Measurements from ENCODE around the gene EDEM3.

The EDEM3 gene

DNA sequence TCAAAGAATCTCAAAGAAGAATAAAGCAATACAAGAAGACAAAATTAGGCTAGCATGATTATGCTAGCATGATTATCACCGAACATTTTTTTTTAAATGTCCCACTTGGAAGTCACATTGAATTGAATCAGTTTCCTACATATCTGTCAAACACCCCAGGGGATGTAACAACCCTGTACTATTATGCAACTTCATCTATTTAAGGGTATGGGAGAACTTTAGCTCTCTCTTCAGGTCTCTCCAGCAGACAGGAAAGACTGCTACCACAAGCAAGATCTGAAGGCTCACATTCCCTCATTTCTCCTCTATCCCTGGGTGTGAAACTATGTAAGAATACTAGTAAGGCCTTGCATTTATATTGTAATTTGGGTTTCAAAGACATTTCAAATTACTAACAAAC lies 52.8 kb downstream of the EDEM3 start:
- no peak for ATAC-seq (ENCODE audit: low read depth)
- no peak overlapping the region for H3K4me3 ChIP-seq (ENCODE audit: severe bottlenecking)
- no peak overlapping the region for H3K27ac ChIP-seq (ENCODE audit: poor library complexity, severe bottlenecking)
- no peak for TF ChIP-seq CTCF (IDR thresholded peaks at IDR 0.05; ENCODE audit: poor library complexity, severe bottlenecking)
- DNase-seq (ENCODE audit: low spot score): no peak
- H3K27me3 ChIP-seq (ENCODE audit: insufficient read depth, poor library complexity, severe bottlenecking): no peaks in the 10 kb centered on the region
- H3K9me3 ChIP-seq (ENCODE audit: severe bottlenecking): no peaks in the 10 kb centered on the region
- H3K4me1 ChIP-seq (ENCODE audit: insufficient read depth, poor library complexity, severe bottlenecking): no peaks in the 10 kb centered on the region
- peaks cover 64% of the 10 kb centered on the region for H3K36me3 ChIP-seq (ENCODE audit: low read depth)

GRCh38 chr1:184698969-184699368 lies 55.7 kb downstream of the EDEM3 start:
- no peak overlapping the region for H3K27ac ChIP-seq (ENCODE audit: poor library complexity, severe bottlenecking)
- TF ChIP-seq CTCF (IDR thresholded peaks at IDR 0.05; ENCODE audit: poor library complexity, severe bottlenecking): no peak
- H3K36me3 ChIP-seq (ENCODE audit: low read depth): peaks cover 65% of the 10 kb centered on the region
- no peaks in the 10 kb centered on the region for H3K27me3 ChIP-seq (ENCODE audit: insufficient read depth, poor library complexity, severe bottlenecking)
- H3K4me3 ChIP-seq (ENCODE audit: severe bottlenecking): no peak overlapping the region
- ATAC-seq (ENCODE audit: low read depth): no peak
- no peaks in the 10 kb centered on the region for H3K4me1 ChIP-seq (ENCODE audit: insufficient read depth, poor library complexity, severe bottlenecking)
- H3K9me3 ChIP-seq (ENCODE audit: severe bottlenecking): no peaks in the 10 kb centered on the region
- no peak for DNase-seq (ENCODE audit: low spot score)

GRCh38 chr1:184698016-184698415 lies 56.6 kb downstream of the EDEM3 start:
- no peak overlapping the region for H3K4me3 ChIP-seq (ENCODE audit: severe bottlenecking)
- ATAC-seq (ENCODE audit: low read depth): no peak
- no peak for DNase-seq (ENCODE audit: low spot score)
- TF ChIP-seq CTCF (IDR thresholded peaks at IDR 0.05; ENCODE audit: poor library complexity, severe bottlenecking): no peak
- peaks cover 58% of the 10 kb centered on the region for H3K36me3 ChIP-seq (ENCODE audit: low read depth)
- H3K27me3 ChIP-seq (ENCODE audit: insufficient read depth, poor library complexity, severe bottlenecking): no peaks in the 10 kb centered on the region
- H3K9me3 ChIP-seq (ENCODE audit: severe bottlenecking): no peaks in the 10 kb centered on the region
- no peak overlapping the region for H3K27ac ChIP-seq (ENCODE audit: poor library complexity, severe bottlenecking)
- H3K4me1 ChIP-seq (ENCODE audit: insufficient read depth, poor library complexity, severe bottlenecking): no peaks in the 10 kb centered on the region

- DNase-seq (ENCODE audit: low spot score): no peak
- Histone ChIP-seq H3K36me3 (ENCODE audit: low read depth) (peaks cover 43% of the 10 kb centered on the region), H3K9me3 (ENCODE audit: severe bottlenecking) (no peaks in the 10 kb centered on the region), H3K4me3 (ENCODE audit: severe bottlenecking) (no peak overlapping the region), H3K27ac (ENCODE audit: poor library complexity, severe bottlenecking) (no peak overlapping the region), H3K27me3 (ENCODE audit: insufficient read depth, poor library complexity, severe bottlenecking) (no peaks in the 10 kb centered on the region), H3K4me1 (ENCODE audit: insufficient read depth, poor library complexity, severe bottlenecking) (no peaks in the 10 kb centered on the region)
- ATAC-seq (ENCODE audit: low read depth): no peak
- no peak for TF ChIP-seq CTCF (IDR thresholded peaks at IDR 0.05; ENCODE audit: poor library complexity, severe bottlenecking)
These were observed 58.3 kb downstream of the EDEM3 start for GRCh38 chr1:184696403-184696802.

DNA sequence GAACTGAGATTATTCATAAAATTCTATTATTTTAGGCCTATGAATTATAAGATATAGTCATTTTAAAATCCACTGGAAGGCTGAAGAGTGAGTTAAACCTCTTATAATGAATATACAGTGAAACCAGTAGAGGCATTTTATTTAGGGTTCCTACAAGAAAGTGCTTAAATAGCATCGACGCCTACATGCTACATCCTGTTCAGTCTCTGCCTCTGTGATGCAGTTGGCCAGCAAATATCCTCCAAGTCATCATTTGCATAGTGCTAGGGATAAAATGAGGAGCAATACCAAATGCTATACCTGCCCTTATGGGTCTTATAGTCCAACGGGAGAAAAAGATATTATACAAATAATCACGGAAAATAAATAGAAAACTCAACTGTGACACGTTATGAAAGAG lies 59.6 kb downstream of the EDEM3 start:
- Histone ChIP-seq H3K4me3 (ENCODE audit: severe bottlenecking) (no peak overlapping the region), H3K27ac (ENCODE audit: poor library complexity, severe bottlenecking) (no peak overlapping the region), H3K27me3 (ENCODE audit: insufficient read depth, poor library complexity, severe bottlenecking) (no peaks in the 10 kb centered on the region), H3K36me3 (ENCODE audit: low read depth) (peaks cover 44% of the 10 kb centered on the region), H3K9me3 (ENCODE audit: severe bottlenecking) (no peaks in the 10 kb centered on the region), H3K4me1 (ENCODE audit: insufficient read depth, poor library complexity, severe bottlenecking) (no peaks in the 10 kb centered on the region)
- ATAC-seq (ENCODE audit: low read depth) (no peak), DNase-seq (ENCODE audit: low spot score) (no peak)
- TF ChIP-seq CTCF (IDR thresholded peaks at IDR 0.05; ENCODE audit: poor library complexity, severe bottlenecking): no peak

All from RWPE2 (cell line).